ENCODE results near the gene ITGB3BP. TPM values are rescaled to one million over a fixed set of nuclear protein-coding genes. Genes with fewer than 3 reads are reported as not detected.
A peak's percentile ranks its signal among the peaks of the same experiment; 100 is the strongest.

The ITGB3BP gene
- total and polyA plus RNA-seq, 2 of the 13 experiments (the other 11 are each of a cell fraction or from before 2014, with no cell fraction given): 19.0 to 46.5 TPM

DNA sequence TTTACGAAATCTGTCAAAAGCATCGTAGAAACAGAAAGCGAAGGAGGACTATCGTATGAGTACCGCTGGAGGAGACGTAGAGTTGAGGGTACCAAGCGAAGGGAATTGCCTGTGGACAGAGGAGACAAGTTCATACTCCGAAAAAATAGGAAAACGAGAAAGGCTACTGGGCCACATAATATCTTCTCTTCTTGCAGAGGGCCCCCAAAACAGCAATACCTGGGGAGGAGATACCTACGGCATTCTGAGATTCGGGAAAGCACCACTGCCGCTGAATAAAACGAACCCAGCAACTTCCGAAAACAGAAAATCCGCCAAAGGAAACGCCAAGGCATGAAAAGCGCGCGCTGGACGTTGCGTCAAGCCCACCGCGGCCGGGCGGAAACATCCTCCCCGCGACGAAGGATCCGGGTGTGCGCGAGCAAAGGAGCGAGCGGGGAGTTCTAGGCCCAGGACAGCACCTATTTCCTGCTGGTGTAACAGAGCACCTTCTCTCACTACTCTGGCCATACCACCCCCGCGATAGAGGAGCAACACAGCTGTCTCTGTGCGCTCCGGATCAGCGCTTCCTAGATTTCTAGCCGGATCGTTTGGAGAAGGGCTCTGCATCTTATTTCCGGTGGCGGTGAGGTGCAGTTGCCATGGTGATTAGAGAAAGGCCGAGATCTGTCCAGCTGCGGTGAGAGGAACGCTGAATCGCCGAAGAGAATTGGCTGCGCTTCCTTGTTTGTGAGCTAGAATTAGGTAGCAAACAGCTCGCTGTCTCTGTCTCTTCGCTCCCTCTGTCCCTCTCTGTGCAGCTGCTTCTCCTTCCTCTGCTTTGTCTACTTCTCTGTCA, at the start of gene ITGB3BP, which contains the start of gene EFCAB7 (continued):
- TF ChIP-seq, protein P1, sequence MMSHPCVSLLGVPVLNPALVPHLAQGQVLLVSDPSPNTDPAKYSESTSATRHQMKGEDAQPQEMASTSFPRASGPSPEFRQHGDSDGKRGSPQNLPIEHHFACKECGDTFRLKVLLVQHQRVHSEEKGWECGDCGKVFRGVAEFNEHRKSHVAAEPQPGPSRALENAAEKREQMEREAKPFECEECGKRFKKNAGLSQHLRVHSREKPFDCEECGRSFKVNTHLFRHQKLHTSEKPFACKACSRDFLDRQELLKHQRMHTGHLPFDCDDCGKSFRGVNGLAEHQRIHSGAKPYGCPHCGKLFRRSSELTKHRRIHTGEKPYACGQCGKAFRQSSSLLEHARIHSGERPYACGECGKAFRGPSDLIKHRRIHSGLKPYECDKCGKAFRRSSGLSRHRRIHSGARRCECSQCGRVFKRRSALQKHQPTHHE (CRISPR knock-in tag; IDR thresholded peaks at IDR 0.05; ENCODE audit: borderline replicate concordance): no peak
- TF ChIP-seq, protein P2, sequence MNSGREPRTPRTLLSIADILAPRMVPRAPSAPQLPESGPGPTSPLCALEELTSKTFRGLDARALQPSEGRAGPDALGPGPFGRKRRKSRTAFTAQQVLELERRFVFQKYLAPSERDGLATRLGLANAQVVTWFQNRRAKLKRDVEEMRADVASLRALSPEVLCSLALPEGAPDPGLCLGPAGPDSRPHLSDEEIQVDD (CRISPR knock-in tag; IDR thresholded peaks at IDR 0.05; ENCODE audit: borderline replicate concordance): peak; percentile 78; the same call in 1 of the 2 replicates
- TF ChIP-seq, protein P3, sequence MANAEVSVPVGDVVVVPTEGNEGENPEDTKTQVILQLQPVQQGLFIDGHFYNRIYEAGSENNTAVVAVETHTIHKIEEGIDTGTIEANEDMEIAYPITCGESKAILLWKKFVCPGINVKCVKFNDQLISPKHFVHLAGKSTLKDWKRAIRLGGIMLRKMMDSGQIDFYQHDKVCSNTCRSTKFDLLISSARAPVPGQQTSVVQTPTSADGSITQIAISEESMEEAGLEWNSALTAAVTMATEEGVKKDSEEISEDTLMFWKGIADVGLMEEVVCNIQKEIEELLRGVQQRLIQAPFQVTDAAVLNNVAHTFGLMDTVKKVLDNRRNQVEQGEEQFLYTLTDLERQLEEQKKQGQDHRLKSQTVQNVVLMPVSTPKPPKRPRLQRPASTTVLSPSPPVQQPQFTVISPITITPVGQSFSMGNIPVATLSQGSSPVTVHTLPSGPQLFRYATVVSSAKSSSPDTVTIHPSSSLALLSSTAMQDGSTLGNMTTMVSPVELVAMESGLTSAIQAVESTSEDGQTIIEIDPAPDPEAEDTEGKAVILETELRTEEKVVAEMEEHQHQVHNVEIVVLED (CRISPR knock-in tag; IDR thresholded peaks at IDR 0.05; ENCODE audit: borderline replicate concordance): peak; percentile 96
- TF ChIP-seq, protein P4, sequence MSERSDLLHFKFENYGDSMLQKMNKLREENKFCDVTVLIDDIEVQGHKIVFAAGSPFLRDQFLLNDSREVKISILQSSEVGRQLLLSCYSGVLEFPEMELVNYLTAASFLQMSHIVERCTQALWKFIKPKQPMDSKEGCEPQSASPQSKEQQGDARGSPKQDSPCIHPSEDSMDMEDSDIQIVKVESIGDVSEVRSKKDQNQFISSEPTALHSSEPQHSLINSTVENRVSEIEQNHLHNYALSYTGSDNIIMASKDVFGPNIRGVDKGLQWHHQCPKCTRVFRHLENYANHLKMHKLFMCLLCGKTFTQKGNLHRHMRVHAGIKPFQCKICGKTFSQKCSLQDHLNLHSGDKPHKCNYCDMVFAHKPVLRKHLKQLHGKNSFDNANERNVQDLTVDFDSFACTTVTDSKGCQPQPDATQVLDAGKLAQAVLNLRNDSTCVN (CRISPR knock-in tag; IDR thresholded peaks at IDR 0.05; ENCODE audit: borderline replicate concordance): peak; percentile 72; the same call in 1 of the 2 replicates
- TF ChIP-seq, protein P5, sequence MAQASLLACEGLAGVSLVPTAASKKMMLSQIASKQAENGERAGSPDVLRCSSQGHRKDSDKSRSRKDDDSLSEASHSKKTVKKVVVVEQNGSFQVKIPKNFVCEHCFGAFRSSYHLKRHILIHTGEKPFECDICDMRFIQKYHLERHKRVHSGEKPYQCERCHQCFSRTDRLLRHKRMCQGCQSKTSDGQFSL (CRISPR knock-in tag; IDR thresholded peaks at IDR 0.05): peak; percentile 81
- TF ChIP-seq SETDB1 (CRISPR knock-in tag; IDR thresholded peaks at IDR 0.05; ENCODE audit: borderline replicate concordance) (no peak), ZNF230 (CRISPR knock-in tag; IDR thresholded peaks at IDR 0.05) (peak; percentile 74; the same call in 1 of the 2 replicates), NPAS2 (CRISPR knock-in tag; IDR thresholded peaks at IDR 0.05; ENCODE audit: borderline replicate concordance) (no peak), SP2 (CRISPR knock-in tag; IDR thresholded peaks at IDR 0.05) (no peak), RXRA (CRISPR knock-in tag; IDR thresholded peaks at IDR 0.05) (peak; percentile 71), SRSF1 (optimal IDR thresholded peaks at IDR 0.05; ENCODE audit: low read depth, low read length) (peak; percentile 36), MAFF (IDR thresholded peaks at IDR 0.05; ENCODE audit: low read depth, low read length) (0 out of 2 replicates have a peak, but pooled peaks have one; percentile 1), NFE2L1 (CRISPR knock-in tag; IDR thresholded peaks at IDR 0.05; ENCODE audit: borderline replicate concordance) (no peak), ZSCAN30 (CRISPR knock-in tag; IDR thresholded peaks at IDR 0.05) (peak; percentile 66), NFIB (CRISPR knock-in tag; IDR thresholded peaks at IDR 0.05; ENCODE audit: borderline replicate concordance) (no peak), MZF1 (CRISPR knock-in tag; IDR thresholded peaks at IDR 0.05; ENCODE audit: borderline replicate concordance) (no peak)
- TF ChIP-seq, protein P6, sequence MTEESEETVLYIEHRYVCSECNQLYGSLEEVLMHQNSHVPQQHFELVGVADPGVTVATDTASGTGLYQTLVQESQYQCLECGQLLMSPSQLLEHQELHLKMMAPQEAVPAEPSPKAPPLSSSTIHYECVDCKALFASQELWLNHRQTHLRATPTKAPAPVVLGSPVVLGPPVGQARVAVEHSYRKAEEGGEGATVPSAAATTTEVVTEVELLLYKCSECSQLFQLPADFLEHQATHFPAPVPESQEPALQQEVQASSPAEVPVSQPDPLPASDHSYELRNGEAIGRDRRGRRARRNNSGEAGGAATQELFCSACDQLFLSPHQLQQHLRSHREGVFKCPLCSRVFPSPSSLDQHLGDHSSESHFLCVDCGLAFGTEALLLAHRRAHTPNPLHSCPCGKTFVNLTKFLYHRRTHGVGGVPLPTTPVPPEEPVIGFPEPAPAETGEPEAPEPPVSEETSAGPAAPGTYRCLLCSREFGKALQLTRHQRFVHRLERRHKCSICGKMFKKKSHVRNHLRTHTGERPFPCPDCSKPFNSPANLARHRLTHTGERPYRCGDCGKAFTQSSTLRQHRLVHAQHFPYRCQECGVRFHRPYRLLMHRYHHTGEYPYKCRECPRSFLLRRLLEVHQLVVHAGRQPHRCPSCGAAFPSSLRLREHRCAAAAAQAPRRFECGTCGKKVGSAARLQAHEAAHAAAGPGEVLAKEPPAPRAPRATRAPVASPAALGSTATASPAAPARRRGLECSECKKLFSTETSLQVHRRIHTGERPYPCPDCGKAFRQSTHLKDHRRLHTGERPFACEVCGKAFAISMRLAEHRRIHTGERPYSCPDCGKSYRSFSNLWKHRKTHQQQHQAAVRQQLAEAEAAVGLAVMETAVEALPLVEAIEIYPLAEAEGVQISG (CRISPR knock-in tag; IDR thresholded peaks at IDR 0.05): peak; percentile 92
- TF ChIP-seq, protein P7, sequence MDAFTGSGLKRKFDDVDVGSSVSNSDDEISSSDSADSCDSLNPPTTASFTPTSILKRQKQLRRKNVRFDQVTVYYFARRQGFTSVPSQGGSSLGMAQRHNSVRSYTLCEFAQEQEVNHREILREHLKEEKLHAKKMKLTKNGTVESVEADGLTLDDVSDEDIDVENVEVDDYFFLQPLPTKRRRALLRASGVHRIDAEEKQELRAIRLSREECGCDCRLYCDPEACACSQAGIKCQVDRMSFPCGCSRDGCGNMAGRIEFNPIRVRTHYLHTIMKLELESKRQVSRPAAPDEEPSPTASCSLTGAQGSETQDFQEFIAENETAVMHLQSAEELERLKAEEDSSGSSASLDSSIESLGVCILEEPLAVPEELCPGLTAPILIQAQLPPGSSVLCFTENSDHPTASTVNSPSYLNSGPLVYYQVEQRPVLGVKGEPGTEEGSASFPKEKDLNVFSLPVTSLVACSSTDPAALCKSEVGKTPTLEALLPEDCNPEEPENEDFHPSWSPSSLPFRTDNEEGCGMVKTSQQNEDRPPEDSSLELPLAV (CRISPR knock-in tag; conservative IDR thresholded peaks at IDR 0.05; ENCODE audit: low read depth): no peak
